HEK293 (cell line): ENCODE data around the gene ARMC12.

Experiments used
- HOXD13 ChIP-seq: sonication (generic); formaldehyde crosslinking; IDR thresholded peaks from 2 replicates; pipeline ENCODE4 v1.8.0; 2022; ENCODE audit warnings: missing genetic modification reagents, borderline replicate concordance
- OVOL3 ChIP-seq: fragments of 450-650 bp; formaldehyde crosslinking; IDR thresholded peaks from 2 replicates; pipeline ENCODE4 v1.5.1; 2016; ENCODE audit warnings: missing biosample characterization, missing genetic modification characterization
- TCF7L2 ChIP-seq: IDR thresholded peaks from 2 replicates; pipeline ENCODE4 v1.6.1; 2011; ENCODE audit warnings: low read depth, mild to moderate bottlenecking, inconsistent platforms, low read length, moderate library complexity, borderline replicate concordance
- ZNF311 ChIP-seq: fragments of 450-650 bp; formaldehyde crosslinking; IDR thresholded peaks from 2 replicates; pipeline ENCODE4 v1.5.1; 2017; ENCODE audit warnings: missing biosample characterization, missing genetic modification characterization, borderline replicate concordance
- ZNF324 ChIP-seq: fragments of 450-650 bp; formaldehyde crosslinking; IDR thresholded peaks from 2 replicates; pipeline ENCODE4 v1.5.1; 2016; ENCODE audit warnings: missing biosample characterization, missing genetic modification characterization
- TF ChIP-seq, protein P1 (sequence below): fragments of 450-650 bp; formaldehyde crosslinking; IDR thresholded peaks from 2 replicates; pipeline ENCODE4 v1.5.1; 2016; ENCODE audit warnings: missing biosample characterization, missing genetic modification characterization
- TF ChIP-seq, protein P2 (sequence below): fragments of 450-650 bp; formaldehyde crosslinking; conservative IDR thresholded peaks from 2 replicates; pipeline ENCODE4 v1.5.1; 2016; ENCODE audit warnings: low read depth, missing biosample characterization, missing genetic modification characterization

DNA sequence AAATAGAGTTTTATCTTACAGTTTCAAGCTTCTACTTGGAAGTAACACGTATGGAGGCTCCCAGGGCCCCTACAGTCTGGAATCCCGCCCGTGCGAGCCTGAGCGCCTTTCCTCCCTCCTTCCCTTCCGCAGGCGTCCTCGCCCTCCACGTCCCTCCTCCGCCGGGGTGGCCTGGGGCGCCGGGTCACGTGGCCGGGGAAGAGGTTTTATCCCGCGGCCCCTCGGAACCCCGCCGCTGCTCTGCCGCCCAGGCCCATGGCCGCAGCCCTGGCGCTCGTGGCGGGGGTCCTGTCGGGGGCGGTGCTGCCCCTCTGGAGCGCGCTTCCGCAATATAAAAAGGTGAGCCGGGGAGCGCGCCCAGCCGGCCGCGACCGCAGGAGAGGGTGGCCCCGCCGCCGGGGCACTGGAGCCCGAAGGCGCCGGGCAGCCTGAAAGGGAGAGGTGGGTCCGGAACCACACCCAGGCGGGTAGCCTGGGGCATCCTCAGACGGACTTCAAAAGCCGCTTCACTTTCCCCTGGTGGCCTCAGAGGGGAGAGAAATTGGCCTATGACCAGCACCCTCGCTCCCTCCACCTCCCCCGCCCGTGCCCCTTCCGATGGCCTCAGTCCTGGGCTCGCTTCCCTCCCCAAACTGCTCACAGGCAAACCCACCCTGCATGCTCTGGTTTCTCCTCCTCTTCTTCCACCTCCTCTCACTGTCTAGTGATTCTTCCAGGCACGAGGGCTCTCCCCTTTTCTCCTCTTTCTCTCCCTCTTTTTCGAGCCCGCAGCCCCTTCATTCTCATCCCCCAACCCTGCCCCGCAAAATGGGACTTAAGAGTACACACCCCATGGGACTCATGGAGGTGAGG is 39.8 kb downstream of the ARMC12 start, which contains the start of gene CLPSL2:
- TF ChIP-seq TCF7L2 (no peak), OVOL3 (tag by site-specific recombination) (no peak), HOXD13 (CRISPR knock-in tag) (no peak), ZNF311 (no peak), ZNF324 (no peak)
- TF ChIP-seq, protein P1, sequence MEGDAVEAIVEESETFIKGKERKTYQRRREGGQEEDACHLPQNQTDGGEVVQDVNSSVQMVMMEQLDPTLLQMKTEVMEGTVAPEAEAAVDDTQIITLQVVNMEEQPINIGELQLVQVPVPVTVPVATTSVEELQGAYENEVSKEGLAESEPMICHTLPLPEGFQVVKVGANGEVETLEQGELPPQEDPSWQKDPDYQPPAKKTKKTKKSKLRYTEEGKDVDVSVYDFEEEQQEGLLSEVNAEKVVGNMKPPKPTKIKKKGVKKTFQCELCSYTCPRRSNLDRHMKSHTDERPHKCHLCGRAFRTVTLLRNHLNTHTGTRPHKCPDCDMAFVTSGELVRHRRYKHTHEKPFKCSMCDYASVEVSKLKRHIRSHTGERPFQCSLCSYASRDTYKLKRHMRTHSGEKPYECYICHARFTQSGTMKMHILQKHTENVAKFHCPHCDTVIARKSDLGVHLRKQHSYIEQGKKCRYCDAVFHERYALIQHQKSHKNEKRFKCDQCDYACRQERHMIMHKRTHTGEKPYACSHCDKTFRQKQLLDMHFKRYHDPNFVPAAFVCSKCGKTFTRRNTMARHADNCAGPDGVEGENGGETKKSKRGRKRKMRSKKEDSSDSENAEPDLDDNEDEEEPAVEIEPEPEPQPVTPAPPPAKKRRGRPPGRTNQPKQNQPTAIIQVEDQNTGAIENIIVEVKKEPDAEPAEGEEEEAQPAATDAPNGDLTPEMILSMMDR (tag by site-specific recombination), result 0 out of 2 replicates have a peak, but pooled peaks have one; percentile 29
- TF ChIP-seq, protein P2, sequence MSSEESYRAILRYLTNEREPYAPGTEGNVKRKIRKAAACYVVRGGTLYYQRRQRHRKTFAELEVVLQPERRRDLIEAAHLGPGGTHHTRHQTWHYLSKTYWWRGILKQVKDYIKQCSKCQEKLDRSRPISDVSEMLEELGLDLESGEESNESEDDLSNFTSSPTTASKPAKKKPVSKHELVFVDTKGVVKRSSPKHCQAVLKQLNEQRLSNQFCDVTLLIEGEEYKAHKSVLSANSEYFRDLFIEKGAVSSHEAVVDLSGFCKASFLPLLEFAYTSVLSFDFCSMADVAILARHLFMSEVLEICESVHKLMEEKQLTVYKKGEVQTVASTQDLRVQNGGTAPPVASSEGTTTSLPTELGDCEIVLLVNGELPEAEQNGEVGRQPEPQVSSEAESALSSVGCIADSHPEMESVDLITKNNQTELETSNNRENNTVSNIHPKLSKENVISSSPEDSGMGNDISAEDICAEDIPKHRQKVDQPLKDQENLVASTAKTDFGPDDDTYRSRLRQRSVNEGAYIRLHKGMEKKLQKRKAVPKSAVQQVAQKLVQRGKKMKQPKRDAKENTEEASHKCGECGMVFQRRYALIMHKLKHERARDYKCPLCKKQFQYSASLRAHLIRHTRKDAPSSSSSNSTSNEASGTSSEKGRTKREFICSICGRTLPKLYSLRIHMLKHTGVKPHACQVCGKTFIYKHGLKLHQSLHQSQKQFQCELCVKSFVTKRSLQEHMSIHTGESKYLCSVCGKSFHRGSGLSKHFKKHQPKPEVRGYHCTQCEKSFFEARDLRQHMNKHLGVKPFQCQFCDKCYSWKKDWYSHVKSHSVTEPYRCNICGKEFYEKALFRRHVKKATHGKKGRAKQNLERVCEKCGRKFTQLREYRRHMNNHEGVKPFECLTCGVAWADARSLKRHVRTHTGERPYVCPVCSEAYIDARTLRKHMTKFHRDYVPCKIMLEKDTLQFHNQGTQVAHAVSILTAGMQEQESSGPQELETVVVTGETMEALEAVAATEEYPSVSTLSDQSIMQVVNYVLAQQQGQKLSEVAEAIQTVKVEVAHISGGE, result no peak
